A549 (cell line): ENCODE measurements around the gene SLC16A6.

Experiments
- CHD2 ChIP-seq: fragments of 150-350 bp; IDR thresholded peaks from 2 replicates; pipeline ENCODE4 v1.6.1; 2014; ENCODE audit warnings: low read length; ENCODE audit not compliant: partially characterized antibody
- NR3C1 ChIP-seq: fragments of >200 bp; sonication (Bioruptor Twin); formaldehyde crosslinking; IDR thresholded peaks from 3 replicates; pipeline ENCODE4 v1.6.1; 2017
- TF ChIP-seq, protein P1 (sequence below): fragments of >200 bp; sonication (Bioruptor Twin); formaldehyde crosslinking; IDR thresholded peaks from 3 replicates; pipeline ENCODE4 v1.5.1; 2016
- TF ChIP-seq, protein P2 (sequence below): fragments of 450-650 bp; IDR thresholded peaks from 2 replicates; pipeline ENCODE4 v1.6.1; 2014; ENCODE audit warnings: antibody characterized with exemption

DNA sequence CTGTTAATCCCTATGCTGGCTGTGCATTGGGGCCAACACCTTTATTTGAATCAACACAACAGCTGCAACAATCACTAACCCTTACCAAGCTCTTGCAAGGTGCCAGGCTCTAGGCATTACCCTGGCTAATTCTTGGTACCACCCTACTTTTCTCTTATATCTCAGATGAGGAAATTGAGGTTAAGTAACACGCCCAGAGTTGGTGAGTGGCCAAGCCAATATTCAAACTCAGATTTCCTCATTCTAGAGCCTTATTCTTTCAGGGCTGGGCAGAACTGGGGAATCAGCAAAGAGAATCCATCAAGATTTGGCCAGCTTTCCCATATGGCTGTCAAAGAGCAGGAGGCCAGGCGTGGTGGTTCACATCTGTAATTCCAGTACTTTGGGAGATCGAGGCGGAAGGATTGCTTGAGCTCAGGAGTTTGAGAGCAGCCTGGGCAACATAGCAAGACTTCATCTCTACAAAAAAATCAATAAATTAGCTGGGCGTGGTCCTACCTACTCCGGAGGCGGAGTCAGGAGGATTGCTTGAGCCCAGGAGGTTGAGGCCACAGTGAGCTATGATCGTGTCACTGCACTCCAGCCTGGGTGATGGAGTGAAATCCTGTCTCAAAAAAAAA is 24.1 kb upstream of the SLC16A6 start:
- TF ChIP-seq CHD2 = no peak
- TF ChIP-seq, protein P1, sequence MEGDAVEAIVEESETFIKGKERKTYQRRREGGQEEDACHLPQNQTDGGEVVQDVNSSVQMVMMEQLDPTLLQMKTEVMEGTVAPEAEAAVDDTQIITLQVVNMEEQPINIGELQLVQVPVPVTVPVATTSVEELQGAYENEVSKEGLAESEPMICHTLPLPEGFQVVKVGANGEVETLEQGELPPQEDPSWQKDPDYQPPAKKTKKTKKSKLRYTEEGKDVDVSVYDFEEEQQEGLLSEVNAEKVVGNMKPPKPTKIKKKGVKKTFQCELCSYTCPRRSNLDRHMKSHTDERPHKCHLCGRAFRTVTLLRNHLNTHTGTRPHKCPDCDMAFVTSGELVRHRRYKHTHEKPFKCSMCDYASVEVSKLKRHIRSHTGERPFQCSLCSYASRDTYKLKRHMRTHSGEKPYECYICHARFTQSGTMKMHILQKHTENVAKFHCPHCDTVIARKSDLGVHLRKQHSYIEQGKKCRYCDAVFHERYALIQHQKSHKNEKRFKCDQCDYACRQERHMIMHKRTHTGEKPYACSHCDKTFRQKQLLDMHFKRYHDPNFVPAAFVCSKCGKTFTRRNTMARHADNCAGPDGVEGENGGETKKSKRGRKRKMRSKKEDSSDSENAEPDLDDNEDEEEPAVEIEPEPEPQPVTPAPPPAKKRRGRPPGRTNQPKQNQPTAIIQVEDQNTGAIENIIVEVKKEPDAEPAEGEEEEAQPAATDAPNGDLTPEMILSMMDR = no peak
- TF ChIP-seq, protein P2, sequence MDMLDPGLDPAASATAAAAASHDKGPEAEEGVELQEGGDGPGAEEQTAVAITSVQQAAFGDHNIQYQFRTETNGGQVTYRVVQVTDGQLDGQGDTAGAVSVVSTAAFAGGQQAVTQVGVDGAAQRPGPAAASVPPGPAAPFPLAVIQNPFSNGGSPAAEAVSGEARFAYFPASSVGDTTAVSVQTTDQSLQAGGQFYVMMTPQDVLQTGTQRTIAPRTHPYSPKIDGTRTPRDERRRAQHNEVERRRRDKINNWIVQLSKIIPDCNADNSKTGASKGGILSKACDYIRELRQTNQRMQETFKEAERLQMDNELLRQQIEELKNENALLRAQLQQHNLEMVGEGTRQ = no peak
- no peak for TF ChIP-seq NR3C1
